ENCODE results near the gene DGKI.

The DGKI gene

GRCh38 chr7:137403353-137403695, 443.4 kb downstream of the DGKI start:
- DNase-seq, result peak in 2 of 14 donors; percentile 8 to 14

DNA sequence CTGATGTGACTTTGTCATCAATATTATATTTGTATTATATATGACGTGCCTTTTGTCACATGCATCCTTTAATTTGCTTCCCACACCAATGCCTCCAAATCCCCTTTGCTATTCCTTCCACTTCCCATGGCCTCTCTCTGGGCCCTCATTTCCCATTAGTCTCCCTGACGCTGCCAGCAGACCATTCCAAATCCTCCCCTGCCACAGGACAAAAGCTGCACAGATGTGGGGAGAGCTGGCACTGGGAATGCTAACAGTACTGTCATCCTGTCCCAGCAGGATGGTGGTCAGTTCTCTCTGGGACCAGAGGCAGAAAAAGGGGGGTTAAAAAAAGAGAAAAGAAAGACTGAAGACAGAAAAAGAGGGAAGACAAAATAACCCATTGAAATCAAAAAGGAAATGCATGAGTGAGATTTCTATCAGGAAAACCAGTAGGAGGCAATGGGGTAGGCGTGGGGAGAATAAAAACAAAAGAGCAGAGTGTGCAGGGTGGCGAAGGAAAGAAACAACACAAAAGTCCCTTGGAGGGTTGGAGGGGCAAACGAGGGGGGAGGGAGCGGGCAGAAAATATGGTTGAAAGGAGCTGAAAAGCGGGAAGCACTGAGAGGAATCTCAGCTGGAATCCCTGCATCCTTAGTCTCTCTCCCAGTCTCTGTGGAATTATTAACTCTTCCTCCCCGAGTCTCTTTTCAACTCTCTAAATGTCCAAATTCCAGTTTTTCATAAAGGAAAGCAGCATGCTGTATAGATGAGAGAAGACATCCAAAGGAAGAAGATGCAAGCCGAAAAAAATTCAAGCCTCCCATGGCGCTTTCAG, 444.0 kb downstream of the DGKI start:
- peak in 8 of 14 donors; percentile 12 to 48 (median 29) for DNase-seq

- no peak for DNase-seq
These were observed 446.6 kb downstream of the DGKI start for GRCh38 chr7:137399827-137400823.

DNA sequence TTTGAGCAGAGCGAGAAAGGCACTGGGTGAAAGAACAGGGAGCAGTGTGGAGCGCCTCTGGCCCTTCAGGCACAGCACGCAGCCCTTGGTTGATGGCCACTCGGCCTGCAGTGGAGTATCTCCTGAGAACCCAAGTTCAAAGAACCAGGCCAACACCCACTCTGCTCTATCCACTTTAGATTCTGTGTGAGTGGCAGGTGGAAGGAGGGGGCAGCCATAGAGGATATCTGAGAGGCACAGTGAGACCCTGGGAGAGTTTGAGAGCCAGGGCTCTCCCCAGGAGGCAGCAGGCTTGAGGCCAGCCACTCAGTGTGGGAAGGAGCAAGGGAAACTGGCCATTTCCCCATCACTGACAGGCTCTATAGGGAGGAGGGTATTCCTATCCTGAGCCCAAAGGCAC, 450.7 kb downstream of the DGKI start:
- no peak for DNase-seq

GRCh38 chr7:137395420-137395819, 451.4 kb downstream of the DGKI start:
- peak in 10 of 14 donors; percentile 33 to 80 (median 48) for DNase-seq

DNA sequence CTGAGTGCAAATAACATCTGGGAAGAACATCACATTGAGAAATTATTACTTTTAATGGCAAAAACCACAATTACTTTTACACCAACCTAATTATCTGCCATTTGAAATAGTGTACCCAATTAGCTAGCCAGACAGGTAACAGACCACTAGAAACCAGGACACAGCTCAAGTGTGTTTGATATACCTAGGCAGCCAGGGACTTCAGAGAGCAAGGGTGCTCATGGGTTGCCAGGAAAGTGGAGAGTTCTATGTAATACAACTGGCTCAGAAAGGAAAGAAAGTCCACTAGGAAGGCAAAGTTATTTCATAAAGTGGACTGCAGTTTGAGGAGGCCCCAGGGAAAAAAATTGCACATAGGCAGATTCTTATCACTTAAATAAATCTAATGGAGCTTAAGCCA, 453.2 kb downstream of the DGKI start:
- DNase-seq, result no peak

GRCh38 chr7:137390076-137390475, 456.7 kb downstream of the DGKI start:
- DNase-seq, result no peak

GRCh38 chr7:137388916-137389315, 457.9 kb downstream of the DGKI start:
- no peak for DNase-seq

DNA sequence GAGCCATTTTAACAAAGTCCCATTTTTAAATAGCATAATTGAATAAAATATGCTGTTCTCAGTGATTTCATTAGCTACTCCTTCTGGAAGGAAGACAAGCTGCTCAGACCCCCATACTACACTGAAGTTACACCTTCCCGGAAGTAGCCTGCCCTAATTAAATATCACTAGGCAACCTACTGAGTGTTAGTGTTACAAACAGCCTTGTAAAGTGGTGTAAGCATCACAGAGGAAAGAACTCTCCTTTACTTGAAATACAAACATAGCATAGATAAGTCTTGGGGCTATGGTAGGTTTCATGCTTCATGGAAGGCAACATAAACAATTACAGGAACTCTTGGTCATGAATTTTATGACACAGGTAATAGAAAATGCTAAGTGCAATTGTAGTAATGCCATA, 459.8 kb downstream of the DGKI start:
- no peak for DNase-seq

GRCh38 chr7:137381045-137381444, 465.7 kb downstream of the DGKI start:
- DNase-seq, result no peak

DNA sequence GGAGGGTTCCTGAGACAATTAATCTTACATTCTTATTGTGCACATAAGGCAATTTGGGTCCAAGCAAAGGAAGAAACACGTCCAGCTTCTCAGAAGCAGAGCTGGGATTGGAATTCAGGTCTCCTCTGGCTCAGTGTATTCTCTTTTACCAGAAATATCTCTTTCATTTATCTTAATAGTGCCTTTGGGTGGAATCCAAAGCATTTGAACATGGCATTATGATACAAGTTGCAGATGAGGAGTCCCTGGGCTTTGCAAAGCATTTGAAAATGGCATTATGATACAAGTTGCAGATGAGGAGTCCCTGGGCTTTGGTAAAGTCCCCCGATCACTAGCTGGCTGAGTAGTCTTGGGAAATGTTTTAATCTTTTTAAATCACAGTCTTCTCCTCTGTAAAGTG, 473.3 kb downstream of the DGKI start:
- no peak for DNase-seq

DNA sequence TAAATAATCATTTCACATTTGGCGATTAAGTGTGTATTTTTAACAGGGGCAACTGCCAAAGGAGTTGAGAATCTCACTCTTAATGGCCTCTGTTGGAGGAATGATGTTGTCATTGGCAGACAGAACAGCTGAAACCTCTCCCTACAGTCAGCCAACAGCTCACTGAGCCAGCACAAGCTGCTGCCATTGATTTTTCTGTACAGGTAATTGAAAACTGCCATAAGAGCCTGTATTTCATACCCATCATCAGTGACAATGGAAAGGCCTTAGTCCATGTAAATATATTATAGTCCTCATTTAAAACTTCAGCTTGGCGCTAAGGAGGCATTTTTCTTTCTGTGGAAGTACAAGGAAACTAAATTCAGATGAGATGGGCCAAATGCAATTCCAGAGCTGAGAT, 475.2 kb downstream of the DGKI start:
- no peak for DNase-seq

DNA sequence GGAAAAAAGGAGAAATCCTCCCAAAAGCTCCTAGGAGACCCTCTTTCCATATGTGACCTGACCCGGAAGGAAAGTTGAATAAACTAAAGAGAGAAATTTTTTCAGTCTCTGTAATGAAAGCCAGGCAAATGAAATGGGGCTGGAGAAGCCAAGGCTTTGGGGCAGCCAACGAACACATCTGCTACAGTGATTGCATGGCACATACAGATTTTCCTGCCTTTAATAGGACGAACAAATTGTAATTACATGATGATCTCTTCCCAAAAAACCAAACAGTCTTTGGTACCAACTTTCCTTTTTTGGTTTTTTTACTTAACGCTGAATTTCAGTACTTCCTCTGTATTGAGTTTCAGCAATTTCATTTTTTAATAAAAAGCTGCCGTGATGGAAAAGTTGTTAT, 479.8 kb downstream of the DGKI start:
- DNase-seq, result no peak

GRCh38 chr7:137363683-137364082, 483.1 kb downstream of the DGKI start:
- no peak for DNase-seq

- no peak for DNase-seq
These were observed 486.6 kb downstream of the DGKI start for GRCh38 chr7:137360087-137360679.

GRCh38 chr7:137354961-137355360, 491.8 kb downstream of the DGKI start:
- no peak for DNase-seq

- DNase-seq, result peak in 3 of 14 donors; percentile 25 to 47 (median 37)
These were observed 492.4 kb downstream of the DGKI start for GRCh38 chr7:137354396-137354795.

- no peak for DNase-seq
These were observed 494.8 kb downstream of the DGKI start for GRCh38 chr7:137351941-137352340.

- peak in 1 of 14 donors; percentile 11 for DNase-seq
These were observed 500.9 kb downstream of the DGKI start for GRCh38 chr7:137345799-137346449.

- DNase-seq, result peak in 11 of 14 donors; percentile 19 to 73 (median 64)
These were observed 503.4 kb downstream of the DGKI start, which contains the start of gene PTN for GRCh38 chr7:137343281-137343841. TSS of gene PTN (minus strand) at chr7:137343733. CDS start at chr7:137254973, 88,760 bp downstream.

DNA sequence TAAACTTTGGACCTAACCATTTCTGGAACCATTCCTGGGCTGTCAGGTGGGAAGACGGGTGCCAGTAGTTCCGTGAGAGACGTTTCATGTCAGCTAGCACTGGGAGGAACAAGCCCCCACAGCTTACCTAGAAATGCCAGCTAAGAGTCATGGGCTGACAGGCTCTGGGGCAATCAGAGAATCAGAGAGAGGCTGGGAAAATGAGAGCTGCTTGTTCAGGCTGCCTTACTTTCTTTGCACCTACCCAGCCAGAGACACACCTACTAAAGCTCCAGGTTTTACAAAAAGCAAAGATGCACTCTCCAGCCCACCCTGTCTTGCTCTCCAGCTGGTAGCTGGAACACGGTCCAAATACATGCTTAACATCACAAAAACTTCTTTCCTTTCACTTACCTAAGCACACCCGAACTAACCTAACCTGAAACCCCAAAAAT, 503.9 kb downstream of the DGKI start:
- peak in 3 of 14 donors; percentile 17 to 58 (median 36) for DNase-seq

GRCh38 chr7:137342265-137342664, 504.5 kb downstream of the DGKI start:
- DNase-seq, result no peak
